G401.6 (cell line): ENCODE measurements around the gene PRDM1.

Experiments
- FAIRE-seq: peaks from 2 replicates; lab custom pipeline; 2012; peaks lifted over from hg19 to GRCh38; lab: Jason Lieb, UNC

Gene PRDM1

DNA sequence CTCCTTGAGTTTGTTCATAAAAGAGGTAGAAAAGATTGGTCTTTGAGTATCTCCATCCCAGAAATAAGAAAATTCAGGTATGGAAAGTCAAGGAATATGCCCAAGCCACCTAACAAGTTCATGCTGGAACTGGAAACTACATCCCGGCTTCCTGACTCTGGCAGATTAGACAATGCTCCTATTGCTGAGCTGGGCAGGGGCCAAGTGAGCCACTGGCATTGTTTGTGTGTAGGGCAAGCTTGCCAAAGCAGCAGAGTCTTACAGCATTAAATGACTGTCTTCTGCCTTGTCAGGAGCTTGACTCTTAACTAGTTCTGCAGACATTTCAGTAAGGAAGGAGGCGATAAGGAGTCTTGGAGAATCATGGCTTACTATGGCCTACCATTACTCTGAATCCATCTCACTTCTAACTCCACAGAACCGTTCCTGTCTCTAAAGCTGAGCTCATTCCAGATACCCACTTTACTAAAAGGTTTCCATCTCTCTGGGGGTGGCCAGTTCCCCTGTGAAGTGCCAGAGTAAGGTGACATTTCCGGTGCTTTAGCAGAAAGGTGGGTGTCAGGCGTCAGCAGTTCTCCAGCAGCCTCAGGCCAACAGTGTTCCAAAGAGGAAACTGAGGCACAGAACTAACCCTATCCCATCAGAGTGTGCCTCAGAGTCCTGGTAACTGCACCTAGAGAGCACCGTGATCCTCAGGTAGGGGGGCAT lies 30.1 kb downstream of the PRDM1 start:
- no peak for FAIRE-seq

DNA sequence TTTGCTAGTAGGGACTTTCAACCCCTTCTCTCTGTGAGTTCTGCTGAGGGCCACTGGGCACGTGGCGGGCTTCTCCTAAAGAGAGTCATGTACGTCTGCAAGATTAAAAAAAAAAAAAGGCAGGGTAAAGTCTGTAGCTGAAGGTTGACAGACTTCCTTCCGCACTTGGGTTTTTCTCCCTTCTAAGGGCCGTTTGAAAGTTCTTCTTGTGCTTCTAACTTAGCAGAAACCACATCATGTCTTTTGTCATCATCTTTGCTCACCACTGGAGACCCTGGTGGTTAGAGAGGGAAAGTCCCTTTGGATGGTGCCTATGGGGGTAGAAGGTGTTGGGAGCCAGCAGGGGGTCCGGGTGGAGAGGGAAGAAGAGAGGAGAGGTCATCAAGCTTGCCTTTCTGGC lies 31.4 kb downstream of the PRDM1 start:
- no peak for FAIRE-seq

DNA sequence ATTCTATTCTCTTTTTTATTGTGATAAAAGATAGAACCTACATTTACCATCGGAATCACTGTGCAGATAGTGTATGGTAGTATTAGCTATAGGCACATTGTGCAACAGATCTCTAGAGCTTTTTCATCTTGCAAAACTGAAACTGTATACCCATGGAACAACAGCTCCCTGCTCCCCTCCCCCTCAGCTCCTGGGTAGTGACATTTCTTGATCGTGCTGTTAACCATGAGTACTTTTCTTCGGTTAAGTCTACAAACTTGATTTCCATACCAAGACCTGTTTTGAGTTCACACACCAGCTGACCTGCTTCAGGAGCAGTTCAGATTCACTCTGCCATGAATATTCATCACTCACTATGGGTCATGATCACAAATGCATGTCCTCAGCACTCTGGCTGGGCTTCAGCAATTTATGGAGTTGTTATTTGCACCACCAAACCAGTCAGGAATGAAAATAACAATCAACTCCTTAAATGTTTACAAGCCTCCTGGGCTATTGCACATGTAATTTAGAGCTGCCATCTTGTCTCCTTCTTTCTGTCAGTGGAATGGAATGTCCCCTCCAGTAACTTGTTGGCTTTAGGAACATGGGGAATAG lies 32.8 kb downstream of the PRDM1 start:
- FAIRE-seq, result no peak

DNA sequence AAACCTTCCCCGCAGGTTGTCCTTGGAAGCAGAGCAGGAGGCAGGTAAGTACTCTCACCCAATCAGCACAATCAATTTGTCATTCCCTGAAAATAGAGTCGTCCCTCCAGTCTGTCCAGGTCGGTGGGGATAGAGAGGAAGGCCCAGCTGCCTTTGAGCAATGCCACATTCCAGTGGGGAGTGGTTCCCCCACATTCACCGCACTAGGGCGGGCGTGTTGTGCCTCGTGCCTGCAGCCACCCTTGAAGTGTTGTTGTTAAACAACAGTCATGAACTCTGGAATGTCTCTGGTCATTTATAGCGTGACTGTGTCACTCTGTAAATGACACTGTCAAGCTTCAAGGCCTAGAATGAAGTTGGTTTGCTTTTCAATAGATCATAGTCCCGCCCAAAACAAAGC lies 33.4 kb downstream of the PRDM1 start:
- no peak for FAIRE-seq

DNA sequence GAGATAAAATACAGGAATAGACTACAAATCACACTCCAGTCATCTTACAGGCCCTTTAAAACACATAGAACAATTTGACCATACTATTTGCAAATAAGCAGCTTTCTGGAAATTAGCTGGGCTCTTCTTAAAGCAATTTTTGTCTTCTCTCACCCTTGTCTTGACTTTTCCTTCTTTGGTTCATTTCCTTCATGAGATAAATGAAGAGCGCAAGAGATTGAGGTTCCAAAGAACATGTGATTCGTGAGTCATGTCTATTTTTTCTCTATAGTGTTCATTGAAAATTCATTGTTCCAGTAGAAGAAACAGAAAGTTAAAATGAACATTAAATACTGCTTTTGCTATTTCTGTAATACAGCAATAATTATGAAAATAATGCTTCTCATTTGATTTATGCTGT lies 33.9 kb downstream of the PRDM1 start:
- FAIRE-seq, result no peak

DNA sequence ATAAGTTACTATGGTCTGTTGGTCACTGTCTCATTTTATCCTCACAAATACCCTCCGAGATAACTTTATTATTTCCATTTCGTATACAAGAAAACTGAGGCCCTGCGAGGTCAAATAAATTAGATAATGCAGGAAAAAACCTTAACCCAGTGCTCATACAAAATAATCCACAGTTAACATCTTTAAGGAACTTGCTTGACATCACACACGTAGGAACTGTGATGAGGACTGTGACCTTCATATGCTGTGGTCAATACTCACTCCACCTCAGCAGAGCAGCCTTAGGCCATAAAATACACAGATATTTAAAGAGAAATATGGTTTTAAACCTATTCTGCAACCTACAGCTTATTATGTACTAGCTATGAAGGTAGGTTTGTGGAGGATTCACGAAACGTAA lies 34.3 kb downstream of the PRDM1 start:
- FAIRE-seq, result no peak

DNA sequence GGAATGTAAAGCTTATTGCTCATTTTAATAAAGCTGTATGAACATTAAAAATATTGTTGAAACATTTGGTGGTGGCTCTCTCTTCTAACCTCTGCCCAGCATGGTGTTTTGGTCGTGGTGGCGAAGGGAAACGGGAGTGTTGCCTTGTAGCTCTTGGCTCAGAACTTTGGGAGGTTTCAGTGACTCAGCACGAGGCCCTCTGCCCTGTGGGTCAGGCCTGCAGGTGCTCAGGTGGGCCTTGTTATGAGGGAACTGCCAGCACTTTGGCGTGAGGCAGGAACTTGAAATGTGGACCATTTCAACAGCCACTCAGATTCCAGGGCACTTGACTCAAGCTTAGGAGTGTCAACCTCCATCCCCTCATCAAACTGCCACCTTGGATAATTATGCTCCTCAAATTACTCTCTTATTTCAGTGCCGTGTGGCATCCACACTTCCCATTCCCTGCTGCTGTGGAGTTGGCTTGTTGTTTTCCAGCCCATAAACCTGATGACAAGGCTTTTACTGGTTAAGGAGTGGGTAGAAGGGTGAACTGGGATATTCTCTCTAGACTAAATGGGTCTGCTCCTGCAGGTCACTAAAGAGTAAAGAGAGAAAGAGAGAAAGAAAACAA lies 36.3 kb downstream of the PRDM1 start:
- FAIRE-seq, result no peak

DNA sequence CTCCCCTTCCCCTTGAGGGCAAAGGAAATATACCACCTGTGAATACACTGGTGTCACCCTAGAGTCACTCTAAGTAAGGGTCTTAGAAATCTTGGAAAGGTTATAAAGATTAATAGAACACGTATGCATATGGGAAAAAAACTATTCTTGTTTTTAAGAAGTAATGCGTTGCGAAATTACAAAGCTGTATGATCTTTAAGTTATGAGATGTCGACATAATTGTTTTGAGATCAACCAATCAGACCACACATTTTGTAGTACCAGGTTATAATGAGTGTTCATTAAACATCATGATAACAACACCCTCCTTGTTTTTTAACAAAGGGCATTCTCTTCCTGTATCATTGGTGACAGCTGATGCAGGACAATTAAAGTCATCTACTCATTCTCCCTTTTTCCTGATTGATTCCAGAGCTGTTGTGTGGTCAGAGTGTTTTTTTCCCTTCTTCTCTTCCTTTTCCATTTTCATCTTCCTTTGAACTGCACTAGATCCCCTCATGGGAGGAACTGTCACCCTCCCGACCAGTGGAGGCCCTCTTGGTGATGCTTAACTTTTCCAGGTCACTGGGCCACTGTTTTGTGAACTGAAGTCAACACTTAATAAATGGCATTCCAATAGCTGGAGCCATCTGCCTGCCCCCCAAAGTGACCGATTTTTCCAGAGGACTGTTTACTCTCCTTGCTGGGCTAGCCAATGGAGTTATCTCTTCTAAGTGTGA lies 37.0 kb downstream of the PRDM1 start:
- FAIRE-seq, result no peak

DNA sequence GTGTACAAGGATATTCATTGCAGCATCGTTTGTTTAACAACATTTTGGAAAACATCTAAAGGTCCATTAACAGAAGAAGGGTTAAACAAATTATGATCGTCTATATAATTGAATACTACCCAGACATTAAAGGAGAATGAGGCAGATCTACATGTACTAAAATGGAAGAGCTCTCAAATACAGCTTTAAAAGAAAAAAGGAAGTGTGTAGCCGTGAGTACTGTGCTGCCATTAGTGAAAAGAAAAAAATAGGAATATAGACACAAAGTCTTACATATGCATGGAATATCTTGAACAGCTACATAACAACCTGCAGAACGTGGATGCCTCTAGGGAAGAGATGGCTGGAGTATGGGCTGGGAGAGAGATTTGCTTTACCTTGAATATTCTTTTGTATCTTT lies 37.9 kb downstream of the PRDM1 start:
- no peak for FAIRE-seq

DNA sequence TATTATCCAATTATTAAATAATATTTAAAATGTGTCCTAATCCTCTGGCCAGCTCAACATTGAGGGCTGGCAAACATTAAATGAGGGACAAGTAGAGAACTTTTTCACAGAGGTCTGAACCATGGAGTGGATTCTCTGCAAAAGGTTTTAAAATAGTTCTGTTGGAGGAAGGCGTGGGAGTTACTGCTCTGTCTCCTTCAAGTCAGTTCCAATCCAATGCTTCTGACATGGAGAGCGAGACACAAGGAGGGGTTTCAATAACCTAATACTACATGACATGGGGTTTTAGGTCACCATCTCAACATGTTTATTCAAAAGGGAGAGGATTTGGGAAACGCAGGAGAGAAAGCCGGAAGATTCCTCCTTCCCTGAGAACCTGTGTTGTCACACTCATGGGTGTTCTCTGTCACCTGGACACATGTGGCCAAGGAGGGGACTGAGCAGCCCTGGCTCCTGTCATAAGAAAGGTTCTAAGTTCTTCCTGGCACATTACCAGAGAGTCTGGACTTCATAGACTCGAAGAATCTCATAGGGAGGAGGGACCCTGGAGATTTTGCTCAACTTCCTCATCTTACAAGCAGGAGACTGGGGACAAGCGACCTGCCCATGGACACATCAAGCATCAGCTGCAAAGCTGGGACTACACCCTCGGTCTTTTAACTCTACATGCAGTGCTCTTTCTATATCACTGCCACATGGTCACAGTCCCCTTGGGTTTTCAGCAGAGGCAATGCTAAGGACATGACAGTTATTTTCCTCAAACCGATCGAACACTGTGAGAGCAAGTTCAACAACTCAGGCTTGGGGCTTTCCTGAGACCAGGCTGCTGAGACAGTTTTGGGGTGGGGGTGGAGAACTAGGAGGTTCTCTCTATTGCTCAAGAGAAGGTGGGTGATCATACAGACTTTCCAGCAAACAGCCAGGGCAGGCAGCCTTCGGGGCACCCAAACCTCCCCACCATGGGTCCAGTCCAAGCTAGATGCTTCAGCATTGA lies 38.6 kb downstream of the PRDM1 start:
- FAIRE-seq, result no peak

DNA sequence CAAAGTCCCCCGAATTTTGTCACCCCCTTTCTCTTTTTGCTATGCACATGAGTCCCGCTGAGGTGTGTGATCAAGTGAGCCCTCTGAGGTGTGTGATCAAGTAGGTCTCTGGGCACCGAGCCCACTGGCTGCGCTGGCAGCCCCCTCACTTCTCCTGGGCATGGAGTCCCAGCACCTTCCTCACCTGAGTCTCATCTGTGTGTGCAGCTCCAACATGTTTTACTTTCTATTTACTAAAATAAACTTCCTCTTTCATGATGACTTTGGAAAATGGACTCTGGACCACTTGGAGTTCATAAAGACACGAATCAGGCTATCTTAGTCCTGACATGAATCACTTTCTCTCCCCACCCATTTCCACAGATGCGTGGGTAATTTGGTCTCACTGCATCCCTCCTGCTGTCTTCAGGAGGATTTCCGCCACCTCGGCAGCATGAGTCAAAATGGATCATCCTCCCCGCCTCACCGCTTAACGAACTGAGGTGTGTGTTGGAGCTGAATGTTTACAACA lies 39.8 kb downstream of the PRDM1 start:
- FAIRE-seq, result no peak

DNA sequence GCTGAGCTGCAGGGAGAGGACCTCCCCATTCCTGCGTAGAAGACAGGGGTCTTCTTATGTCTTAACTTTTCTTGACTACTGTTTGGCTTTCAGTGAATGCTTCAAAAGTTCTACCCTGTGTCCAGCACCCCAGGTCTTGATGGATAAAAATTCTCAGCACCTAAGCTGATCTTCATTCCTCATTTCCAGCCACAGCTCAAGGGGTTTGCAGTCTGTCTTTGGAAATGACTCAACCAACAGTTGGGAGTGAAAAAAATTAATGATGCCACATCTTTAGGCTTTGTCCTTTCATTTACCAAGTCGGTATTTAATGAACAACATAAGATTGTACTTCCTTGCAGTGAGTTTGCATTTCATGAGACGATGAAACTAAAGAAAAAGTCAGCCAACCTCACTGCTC lies 40.3 kb downstream of the PRDM1 start:
- no peak for FAIRE-seq

DNA sequence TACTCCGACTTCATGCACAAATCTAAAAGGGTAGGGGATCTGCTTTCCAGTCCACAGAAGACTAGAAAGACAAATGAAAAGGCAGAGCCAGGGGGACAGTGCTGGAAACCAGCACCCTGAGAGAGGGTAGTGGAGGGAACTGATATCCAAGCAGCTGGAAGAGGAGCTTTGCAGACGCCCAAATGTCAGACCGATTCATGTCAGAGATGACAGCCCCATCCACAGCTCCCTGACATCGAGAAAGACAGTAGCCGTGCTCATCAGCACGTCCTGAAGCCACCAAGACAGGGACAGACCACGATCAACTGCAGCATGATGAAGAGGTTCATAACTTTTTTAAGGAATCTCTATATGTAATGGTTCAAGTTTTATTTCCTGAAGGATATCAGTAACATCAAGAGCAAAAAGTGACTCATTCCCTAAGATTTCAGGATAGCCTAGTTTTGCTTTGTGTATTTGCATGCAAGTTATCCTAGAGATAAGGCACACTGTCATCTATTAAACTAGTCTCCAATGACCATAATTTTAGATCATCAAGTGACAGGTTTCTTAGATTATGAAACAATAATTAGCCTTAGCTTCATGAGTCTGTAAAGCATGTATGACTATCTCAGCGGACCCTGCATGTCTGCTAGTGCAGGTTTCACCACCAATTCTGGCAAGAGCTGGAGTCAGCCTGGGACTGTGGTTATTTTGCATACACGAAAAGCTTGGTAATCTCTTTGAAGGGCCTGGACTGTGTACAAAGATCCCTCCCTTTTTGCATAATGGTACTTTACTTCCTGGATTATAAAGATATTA lies 43.0 kb downstream of the PRDM1 start:
- no peak for FAIRE-seq

DNA sequence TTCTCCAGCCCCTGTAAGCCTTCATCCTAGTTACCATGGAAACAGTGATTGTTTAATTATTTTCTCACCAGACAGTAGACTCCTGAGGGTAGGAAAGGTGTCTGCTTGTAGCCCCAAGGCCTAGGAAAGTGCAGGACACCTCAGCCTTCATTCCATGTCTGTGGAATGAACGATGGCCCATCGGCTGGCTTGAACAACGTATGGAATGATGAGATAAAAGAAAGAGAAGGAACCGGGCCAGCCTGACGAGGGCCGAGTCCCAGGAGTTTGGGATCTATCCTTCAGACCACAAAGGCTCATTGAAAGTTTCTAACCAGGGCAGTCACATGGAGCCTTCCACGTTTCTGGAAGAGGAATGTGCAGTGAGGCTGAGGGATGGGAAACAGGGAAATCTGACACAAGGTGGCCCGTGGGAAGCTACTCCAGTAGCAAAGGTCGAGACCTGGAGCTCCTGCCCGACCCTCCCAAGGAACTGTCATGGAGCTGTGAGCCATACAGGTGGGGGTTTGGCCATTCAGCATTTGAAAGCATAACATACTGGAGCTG lies 46.1 kb downstream of the PRDM1 start:
- no peak for FAIRE-seq

DNA sequence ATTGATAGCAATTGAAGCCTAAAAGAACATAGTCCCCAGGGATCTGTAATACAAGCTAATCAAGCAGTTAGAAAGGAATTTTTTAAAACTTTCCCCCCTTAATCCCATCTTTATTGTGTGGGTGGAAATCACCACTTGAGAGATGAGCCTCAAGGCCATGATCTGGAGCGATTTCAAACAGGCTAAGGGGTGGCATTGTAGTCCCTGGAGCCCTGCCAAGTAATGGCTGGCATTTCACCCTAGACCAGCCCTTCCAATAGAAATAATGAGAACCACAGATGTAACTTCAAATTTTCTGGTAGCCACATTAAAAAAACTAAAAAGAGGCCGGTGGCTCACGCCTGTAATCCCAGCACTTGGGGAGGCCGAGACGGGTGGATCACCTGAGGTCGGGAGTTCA lies 46.9 kb downstream of the PRDM1 start:
- no peak for FAIRE-seq

DNA sequence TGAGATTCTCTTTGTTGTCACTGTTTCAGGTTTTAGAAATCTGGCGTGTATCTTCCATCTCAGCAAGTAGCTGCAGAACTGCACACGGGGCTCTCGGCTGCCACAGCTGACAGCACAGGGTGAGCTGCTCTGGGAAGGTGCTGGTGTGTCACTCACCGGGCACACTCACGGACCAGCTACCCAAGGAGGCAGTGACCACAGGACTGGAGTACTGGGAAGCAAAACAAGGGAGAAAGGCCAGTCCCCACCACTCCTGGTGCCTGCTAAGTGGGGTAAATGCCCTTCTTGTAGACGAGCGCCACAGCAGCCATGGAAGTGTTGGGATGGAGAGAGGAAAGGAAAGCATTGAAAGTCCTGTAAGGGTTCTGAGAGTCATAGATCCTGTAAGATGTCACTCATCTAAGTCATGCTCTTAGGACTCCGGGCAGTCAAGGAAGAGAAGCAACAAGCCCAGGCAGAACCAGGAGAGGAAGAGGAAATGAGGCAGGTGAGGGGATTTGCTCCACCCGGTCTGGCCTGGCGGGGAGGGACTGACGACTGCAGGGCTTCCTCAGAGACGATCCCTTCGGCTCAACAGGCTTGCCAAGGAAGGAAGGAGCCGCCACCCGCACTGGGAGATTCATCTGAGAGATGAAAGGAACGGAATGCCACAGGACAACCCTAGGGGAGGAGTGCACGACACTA lies 48.1 kb downstream of the PRDM1 start:
- FAIRE-seq, result no peak

DNA sequence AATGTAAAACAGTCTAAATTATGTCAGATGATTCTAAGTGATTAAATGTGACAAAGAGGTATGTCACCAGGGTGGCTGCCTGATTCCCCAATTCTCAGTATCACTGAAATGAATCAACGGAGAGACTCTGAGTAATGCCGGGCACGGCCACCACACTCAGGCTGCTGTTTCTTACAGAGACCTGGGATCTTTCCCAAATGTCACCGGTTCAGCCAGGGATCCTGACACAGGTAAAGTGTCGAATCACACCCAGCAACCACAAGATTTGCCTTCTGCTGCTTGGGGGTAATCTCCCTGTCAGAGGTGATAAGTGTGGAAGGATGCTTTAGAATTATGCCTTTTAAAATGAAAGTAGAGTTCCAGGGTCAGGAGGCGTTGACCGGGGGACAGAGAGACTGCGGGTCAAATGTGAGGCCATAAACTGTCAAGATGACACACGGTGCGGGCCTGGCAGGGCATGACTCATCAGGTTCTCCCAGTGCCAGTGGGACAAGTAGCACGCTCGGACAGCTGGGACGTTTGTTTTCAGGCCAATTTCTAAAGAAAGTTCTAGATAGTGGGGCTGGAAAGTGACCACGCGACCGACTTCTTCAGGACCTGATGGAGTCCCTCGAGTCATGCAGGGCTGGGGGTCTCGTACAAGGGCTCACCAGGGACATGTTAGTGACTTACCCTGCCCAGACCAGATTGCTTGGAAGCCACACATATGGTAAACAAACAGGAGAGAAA lies 48.9 kb downstream of the PRDM1 start:
- FAIRE-seq, result no peak

DNA sequence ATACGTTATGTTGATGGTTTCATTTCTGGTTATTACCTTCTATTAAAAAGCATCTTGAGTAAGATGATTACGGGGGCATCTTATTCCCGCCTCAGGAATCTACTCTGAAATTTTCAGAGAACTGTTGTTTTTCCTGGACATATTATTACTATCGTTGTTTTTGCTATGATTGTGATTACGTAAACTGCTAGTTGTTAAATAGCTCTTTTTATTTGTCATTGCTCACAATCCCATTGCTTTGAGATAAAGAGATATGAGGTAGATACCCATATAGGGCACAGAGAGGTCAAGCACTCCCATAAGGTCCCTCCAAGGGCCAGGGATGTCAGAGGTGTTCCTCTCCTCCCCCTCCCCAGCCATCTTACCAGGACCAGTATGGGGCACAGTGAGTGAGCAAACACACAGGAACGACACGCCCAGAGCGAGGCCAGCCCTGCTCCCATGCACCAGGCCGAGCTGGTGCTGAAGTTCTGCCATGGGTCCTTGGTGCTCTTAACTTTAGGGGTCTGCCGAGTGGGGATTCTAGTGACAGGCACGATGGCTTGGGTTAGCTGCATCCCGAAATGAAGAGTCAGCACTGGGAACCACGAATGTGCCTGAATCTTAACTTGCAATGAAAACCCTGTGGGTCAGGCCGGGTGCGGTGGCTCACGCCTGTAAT lies 49.9 kb downstream of the PRDM1 start:
- no peak for FAIRE-seq

DNA sequence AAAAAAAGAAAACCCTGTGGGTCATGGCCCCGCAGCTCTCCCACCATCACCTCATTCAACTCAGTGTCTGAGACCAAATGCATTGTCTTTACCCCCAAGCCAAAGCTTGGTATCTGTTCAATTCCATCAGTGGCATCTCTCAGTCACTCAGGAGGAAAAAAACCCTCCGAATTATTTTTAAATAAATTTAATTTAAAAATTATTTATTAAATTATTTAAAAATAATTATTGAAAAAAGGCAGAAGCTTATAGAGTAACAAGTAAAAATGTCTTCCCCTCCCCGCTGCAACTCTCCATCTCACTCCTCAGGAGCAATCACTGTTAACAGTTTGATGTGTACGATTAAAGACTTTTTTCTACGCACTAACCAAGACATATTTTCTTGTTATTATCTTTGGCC lies 50.7 kb downstream of the PRDM1 start:
- no peak for FAIRE-seq
